Activated CD4-positive, alpha-beta T cell treated with anti-CD3 and anti-CD28 coated beads, Interleukin-2, amount 10 ng/mL, durations not matched to agents 7 days and 5 days (primary cell): ENCODE measurements around the gene CYP4F12. TPM values are rescaled to one million over a fixed set of nuclear protein-coding genes. Genes with fewer than 3 reads are reported as not detected.
"Not testable (repeated sequence)": the region's sequence is repeated elsewhere in the genome, so short reads cannot be mapped to it uniquely, and the experiment has no call there.

Experiments
- CTCF ChIA-PET: fragments of 350-600 bp; sonication (Branson Sonifier 250); formaldehyde crosslinking; loops from one replicate; lab custom pipeline; 2021; ENCODE audit warnings: antibody characterized with exemption; lab: Charles Lee
- POLR2A ChIA-PET: fragments of 350-600 bp; sonication (Branson Sonifier 250); formaldehyde crosslinking; loops from one replicate; lab custom pipeline; 2021; ENCODE audit warnings: antibody characterized with exemption; lab: Charles Lee
- DNase-seq: peaks from one replicate; pipeline ENCODE4 v3.0.0-alpha.2; 2020
- H3K27ac Mint-ChIP-seq: one replicate; pipeline ENCODE4 v1.8.0; 2021; ENCODE audit warnings: mild to moderate bottlenecking, moderate library complexity, mixed read lengths
- H3K27me3 Mint-ChIP-seq: one replicate; pipeline ENCODE4 v1.8.0; 2021; ENCODE audit warnings: mixed read lengths
- H3K36me3 Mint-ChIP-seq: one replicate; pipeline ENCODE4 v1.8.0; 2021; ENCODE audit warnings: low read depth, mixed read lengths
- H3K4me1 Mint-ChIP-seq: one replicate; pipeline ENCODE4 v1.8.0; 2021; ENCODE audit warnings: mixed read lengths
- H3K4me3 Mint-ChIP-seq: one replicate; pipeline ENCODE4 v1.8.0; 2021; ENCODE audit warnings: mild to moderate bottlenecking, moderate library complexity, mixed read lengths
- H3K9me3 Mint-ChIP-seq: one replicate; pipeline ENCODE4 v1.8.0; 2021; ENCODE audit warnings: mixed read lengths
- total RNA-seq, 2 experiments: library from RNA; stranded (reverse); gene quantifications; one replicate each; pipeline ENCODE4 v1.2.3, GENCODE V29; 2021

CYP4F12 gene
- total RNA-seq, 2 experiments from 2014 or later = 0.10 TPM; not detected in 1

GRCh38 chr19:15640294-15640903 lies 32.5 kb upstream of the CYP4F12 start, which contains the start of gene CYP4F3:
TSS of gene CYP4F3 (plus strand) at chr19:15640897. CDS start at chr19:15641416, 519 bp downstream.
- Mint-ChIP-seq H3K4me3 (no peak within 1 kb of the TSS), H3K27ac (no peak within 1 kb of the TSS), H3K27me3 (no peaks in the 10 kb centered on the region), H3K4me1 (peaks cover 3% of the 10 kb centered on the region), H3K36me3 (no peaks in the 10 kb centered on the region), H3K9me3 (no peaks in the 10 kb centered on the region)
- DNase-seq = no peak
- ChIA-PET POLR2A (no interaction called here), CTCF (no interaction called here)

DNA sequence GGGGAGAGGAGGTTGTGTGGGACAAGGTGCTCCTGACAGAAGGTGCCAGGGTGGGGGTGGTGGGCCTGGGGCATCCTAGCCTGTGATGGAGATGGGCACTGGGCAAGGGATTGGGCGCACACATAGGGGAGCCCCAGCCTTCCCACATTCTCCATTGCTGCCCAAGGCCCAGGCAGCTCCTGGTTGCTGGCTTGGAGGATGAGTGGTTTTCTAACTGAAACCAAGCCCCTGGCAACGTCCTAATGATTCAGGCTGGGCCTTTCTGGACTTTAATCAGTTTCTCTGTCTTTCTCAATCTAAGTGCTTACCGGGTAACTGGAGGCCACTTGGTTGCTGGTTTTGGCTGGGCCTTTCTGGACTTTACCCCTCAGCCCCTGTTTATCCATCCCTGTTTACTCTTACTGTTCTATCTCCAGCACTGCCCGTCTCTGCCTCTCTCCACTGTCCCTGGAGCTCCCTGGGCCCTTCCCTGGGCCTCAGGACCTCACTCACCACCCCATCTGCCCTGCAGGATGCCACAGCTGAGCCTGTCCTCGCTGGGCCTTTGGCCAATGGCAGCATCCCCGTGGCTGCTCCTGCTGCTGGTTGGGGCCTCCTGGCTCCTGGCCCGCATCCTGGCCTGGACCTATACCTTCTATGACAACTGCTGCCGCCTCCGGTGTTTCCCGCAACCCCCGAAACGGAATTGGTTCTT lies 31.8 kb upstream of the CYP4F12 start:
- no peaks in the 10 kb centered on the region for H3K9me3 Mint-ChIP-seq
- no peak overlapping the region for H3K4me3 Mint-ChIP-seq
- no peaks in the 10 kb centered on the region for H3K36me3 Mint-ChIP-seq
- no peak overlapping the region for H3K27ac Mint-ChIP-seq
- no peaks in the 10 kb centered on the region for H3K27me3 Mint-ChIP-seq
- peaks cover 3% of the 10 kb centered on the region for H3K4me1 Mint-ChIP-seq
- ChIA-PET CTCF (no interaction called here), POLR2A (no interaction called here)
- DNase-seq = no peak

DNA sequence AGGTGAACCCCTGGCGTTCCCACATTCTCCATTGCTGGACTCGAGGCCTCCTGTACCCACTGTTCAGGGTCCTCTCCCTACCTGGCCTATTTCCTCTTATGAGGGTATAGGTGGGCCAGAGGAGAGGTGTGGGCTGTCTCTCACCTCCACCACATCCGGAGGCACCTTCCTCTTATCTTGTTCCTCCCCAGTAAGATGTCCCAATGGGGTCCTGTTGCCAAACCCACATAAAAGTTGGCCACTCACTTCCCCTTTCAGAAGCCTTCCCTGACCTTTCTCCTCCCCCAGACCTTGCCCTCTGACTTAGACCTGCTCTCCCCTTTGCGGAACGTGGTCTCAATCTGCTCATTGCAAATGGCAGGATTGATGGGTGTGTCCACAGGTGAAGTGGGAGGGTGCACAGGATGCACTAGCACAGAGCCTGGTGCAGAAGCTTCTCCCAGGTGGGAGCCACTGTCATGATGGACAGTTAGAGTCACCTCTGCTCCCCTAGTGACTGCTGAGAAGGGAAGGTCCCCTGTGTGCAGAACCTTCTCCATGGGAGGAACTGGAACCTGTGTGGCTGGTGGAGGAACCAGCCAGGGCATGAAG lies 30.9 kb upstream of the CYP4F12 start:
- Mint-ChIP-seq H3K4me1 (peaks cover 3% of the 10 kb centered on the region), H3K4me3 (no peak overlapping the region), H3K36me3 (no peaks in the 10 kb centered on the region), H3K27ac (no peak overlapping the region), H3K9me3 (no peaks in the 10 kb centered on the region), H3K27me3 (no peaks in the 10 kb centered on the region)
- ChIA-PET CTCF (no interaction called here), POLR2A (no interaction called here)
- DNase-seq = no peak

- no peaks in the 10 kb centered on the region for H3K27me3 Mint-ChIP-seq
- ChIA-PET CTCF (no interaction called here), POLR2A (no interaction called here)
- DNase-seq = no peak
- no peaks in the 10 kb centered on the region for H3K36me3 Mint-ChIP-seq
- peaks cover 3% of the 10 kb centered on the region for H3K4me1 Mint-ChIP-seq
- H3K4me3 Mint-ChIP-seq = no peak overlapping the region
- H3K9me3 Mint-ChIP-seq = no peaks in the 10 kb centered on the region
- H3K27ac Mint-ChIP-seq = no peak overlapping the region
Measured at GRCh38 chr19:15642807-15643206, 30.1 kb upstream of the CYP4F12 start.

- no peak overlapping the region for H3K4me3 Mint-ChIP-seq
- no peaks in the 10 kb centered on the region for H3K27me3 Mint-ChIP-seq
- POLR2A ChIA-PET = no interaction called here
- CTCF ChIA-PET = no interaction called here
- H3K9me3 Mint-ChIP-seq = no peaks in the 10 kb centered on the region
- no peak overlapping the region for H3K27ac Mint-ChIP-seq
- H3K4me1 Mint-ChIP-seq = peaks cover 3% of the 10 kb centered on the region
- H3K36me3 Mint-ChIP-seq = no peaks in the 10 kb centered on the region
- DNase-seq = no peak
Measured at GRCh38 chr19:15643387-15643786, 29.5 kb upstream of the CYP4F12 start.

DNA sequence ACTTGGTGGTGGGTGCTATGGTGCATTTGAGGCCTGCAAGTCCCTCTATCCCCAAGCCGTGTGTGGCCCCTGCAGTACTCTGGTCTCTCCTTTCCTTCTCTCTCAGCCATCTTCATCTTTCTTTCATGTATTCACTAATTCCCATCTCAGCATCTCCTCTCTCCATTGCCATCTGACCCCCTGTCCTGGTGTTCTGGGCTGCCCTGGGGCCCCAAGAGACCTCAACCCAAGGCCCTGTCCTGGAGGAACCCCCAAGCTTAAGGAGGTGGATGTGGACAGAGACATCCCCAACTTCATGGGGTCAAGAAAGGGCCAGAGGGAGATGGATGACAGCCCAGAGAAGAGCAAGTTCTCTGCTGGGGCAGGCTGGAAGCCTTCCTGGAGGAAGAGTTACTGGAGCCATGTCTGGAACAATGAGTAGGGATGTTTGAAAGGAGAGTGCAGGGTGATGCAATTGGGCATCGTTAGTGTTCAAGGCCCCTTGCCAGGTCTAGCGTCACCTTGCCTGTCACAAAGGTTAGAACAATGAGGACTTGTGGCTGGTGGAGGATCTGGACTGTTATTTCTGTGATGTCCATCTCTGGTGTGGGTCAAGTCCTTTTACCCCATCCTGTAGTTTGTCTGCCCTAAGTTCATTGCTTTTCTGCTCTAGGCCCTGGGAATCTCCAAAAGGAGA lies 28.7 kb upstream of the CYP4F12 start:
- POLR2A ChIA-PET = no interaction called here
- Mint-ChIP-seq H3K9me3 (no peaks in the 10 kb centered on the region), H3K4me1 (peaks cover 3% of the 10 kb centered on the region), H3K27ac (no peak overlapping the region), H3K4me3 (no peak overlapping the region), H3K36me3 (no peaks in the 10 kb centered on the region), H3K27me3 (no peaks in the 10 kb centered on the region)
- CTCF ChIA-PET = no interaction called here
- DNase-seq = no peak

DNA sequence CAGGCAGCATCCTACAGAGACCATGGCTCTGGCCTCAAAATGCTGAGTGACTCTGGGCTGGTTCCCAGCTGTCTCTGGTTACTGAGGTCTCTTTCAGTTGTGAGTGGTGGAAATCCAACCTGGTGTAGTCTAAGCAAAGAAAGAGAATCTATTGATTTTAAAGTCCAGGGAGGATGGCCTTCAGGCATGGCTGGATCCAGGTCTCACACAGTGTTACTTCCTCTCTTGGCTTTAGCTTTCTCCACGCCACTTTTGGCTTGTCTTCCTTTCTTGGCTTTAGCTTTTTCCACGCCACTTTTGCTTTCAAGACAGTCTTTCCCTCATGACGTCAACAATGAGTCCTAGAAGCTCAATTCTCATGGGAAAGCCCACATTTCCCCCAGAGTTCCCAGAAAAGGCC lies 28.1 kb upstream of the CYP4F12 start:
- H3K36me3 Mint-ChIP-seq = no peaks in the 10 kb centered on the region
- H3K9me3 Mint-ChIP-seq = no peaks in the 10 kb centered on the region
- peaks cover 3% of the 10 kb centered on the region for H3K4me1 Mint-ChIP-seq
- H3K27me3 Mint-ChIP-seq = no peaks in the 10 kb centered on the region
- DNase-seq = no peak
- H3K27ac Mint-ChIP-seq = no peak overlapping the region
- POLR2A ChIA-PET = no interaction called here
- H3K4me3 Mint-ChIP-seq = no peak overlapping the region
- CTCF ChIA-PET = no interaction called here

GRCh38 chr19:15649526-15649925 lies 23.4 kb upstream of the CYP4F12 start:
- DNase-seq = no peak
- Mint-ChIP-seq H3K36me3 (no peaks in the 10 kb centered on the region), H3K4me3 (no peak overlapping the region), H3K27me3 (peaks cover 13% of the 10 kb centered on the region), H3K9me3 (no peaks in the 10 kb centered on the region), H3K4me1 (no peaks in the 10 kb centered on the region), H3K27ac (no peak overlapping the region)
- ChIA-PET CTCF (no interaction called here), POLR2A (no interaction called here)

DNA sequence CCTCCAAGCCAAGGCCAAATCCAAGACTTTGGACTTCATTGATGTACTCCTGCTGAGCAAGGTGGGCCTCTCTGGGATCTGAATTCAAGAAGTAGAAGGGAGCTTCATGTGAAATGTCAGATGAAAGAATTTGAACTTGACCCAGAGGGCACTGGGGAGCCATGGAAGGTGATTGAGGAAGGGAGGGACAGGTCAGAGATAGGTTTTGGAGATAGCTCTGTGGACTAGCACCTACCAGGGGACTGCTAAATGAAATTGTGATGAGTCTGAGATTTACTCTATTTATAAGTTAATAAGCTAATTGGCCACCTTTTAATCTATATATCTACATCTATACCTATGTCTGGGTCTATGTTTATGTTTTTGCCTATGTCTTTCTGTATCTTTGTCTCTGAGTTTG lies 22.8 kb upstream of the CYP4F12 start:
- H3K27ac Mint-ChIP-seq, H3K9me3 Mint-ChIP-seq, CTCF ChIA-PET, H3K4me3 Mint-ChIP-seq, H3K4me1 Mint-ChIP-seq, H3K36me3 Mint-ChIP-seq, POLR2A ChIA-PET, DNase-seq: not testable (repeated sequence)
- H3K27me3 Mint-ChIP-seq = peaks cover 18% of the 10 kb centered on the region

GRCh38 chr19:15651791-15652190 lies 21.1 kb upstream of the CYP4F12 start:
- H3K27me3 Mint-ChIP-seq = peaks cover 24% of the 10 kb centered on the region
- H3K4me1 Mint-ChIP-seq = no peaks in the 10 kb centered on the region
- ChIA-PET CTCF (no interaction called here), POLR2A (no interaction called here)
- H3K4me3 Mint-ChIP-seq = no peak overlapping the region
- DNase-seq = no peak
- H3K36me3 Mint-ChIP-seq = no peaks in the 10 kb centered on the region
- no peaks in the 10 kb centered on the region for H3K9me3 Mint-ChIP-seq
- H3K27ac Mint-ChIP-seq = no peak overlapping the region

DNA sequence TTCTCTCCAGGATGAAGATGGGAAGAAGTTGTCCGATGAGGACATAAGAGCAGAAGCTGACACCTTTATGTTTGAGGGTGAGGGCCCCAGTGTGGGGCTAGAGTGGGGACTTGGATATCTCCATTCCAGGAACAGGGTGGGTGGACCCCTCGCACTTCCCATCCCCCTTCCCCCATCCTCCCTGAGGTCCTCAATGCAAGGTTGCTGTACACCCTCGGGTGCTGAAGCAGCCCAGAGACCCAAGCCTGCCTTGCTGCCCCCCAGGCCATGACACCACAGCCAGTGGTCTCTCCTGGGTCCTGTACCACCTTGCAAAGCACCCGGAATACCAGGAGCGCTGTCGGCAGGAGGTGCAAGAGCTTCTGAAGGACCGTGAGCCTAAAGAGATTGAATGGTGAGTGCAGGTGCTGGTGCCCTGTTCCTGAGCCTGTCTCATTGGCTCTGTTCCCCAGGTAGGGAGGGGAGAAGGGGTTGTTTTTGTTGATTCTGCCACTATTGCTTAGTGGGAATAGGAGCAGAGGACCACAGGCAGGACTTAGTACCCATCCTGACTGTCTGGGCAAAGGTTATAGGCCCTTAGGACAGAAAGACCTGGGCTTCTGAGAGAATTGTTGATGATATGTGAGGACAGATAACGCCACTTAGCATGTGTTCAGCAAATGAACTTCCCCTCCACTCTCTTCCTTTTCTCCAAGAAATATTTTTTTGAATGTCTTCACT lies 20.2 kb upstream of the CYP4F12 start:
- no peak for DNase-seq
- ChIA-PET CTCF (no interaction called here), POLR2A (no interaction called here)
- H3K27me3 Mint-ChIP-seq = peaks cover 27% of the 10 kb centered on the region
- no peaks in the 10 kb centered on the region for H3K9me3 Mint-ChIP-seq
- H3K4me3 Mint-ChIP-seq = no peak overlapping the region
- no peak overlapping the region for H3K27ac Mint-ChIP-seq
- H3K4me1 Mint-ChIP-seq = no peaks in the 10 kb centered on the region
- H3K36me3 Mint-ChIP-seq = no peaks in the 10 kb centered on the region

- Mint-ChIP-seq H3K27me3 (peaks cover 27% of the 10 kb centered on the region), H3K4me1 (no peaks in the 10 kb centered on the region), H3K36me3 (no peaks in the 10 kb centered on the region), H3K4me3 (no peak overlapping the region), H3K9me3 (no peaks in the 10 kb centered on the region), H3K27ac (no peak overlapping the region)
- ChIA-PET POLR2A (no interaction called here), CTCF (no interaction called here)
- DNase-seq = no peak
Measured at GRCh38 chr19:15656467-15656866, 16.4 kb upstream of the CYP4F12 start.

GRCh38 chr19:15663247-15663646 lies 9.6 kb upstream of the CYP4F12 start:
- H3K27me3 Mint-ChIP-seq = peaks cover 9% of the 10 kb centered on the region
- H3K27ac Mint-ChIP-seq = no peak overlapping the region
- H3K36me3 Mint-ChIP-seq = no peaks in the 10 kb centered on the region
- no peak for DNase-seq
- ChIA-PET POLR2A (no interaction called here), CTCF (no interaction called here)
- no peak overlapping the region for H3K4me3 Mint-ChIP-seq
- no peaks in the 10 kb centered on the region for H3K9me3 Mint-ChIP-seq
- no peaks in the 10 kb centered on the region for H3K4me1 Mint-ChIP-seq
